MM.1S (cell line): ENCODE results near the gene AMELX.

Experiments
- CTCF ChIP-seq: fragments of 300-600 bp; sonication (generic); IDR thresholded peaks from 2 replicates; pipeline ENCODE4 v1.5.1; 2016; ENCODE audit warnings: antibody characterized with exemption, low read length, mixed read lengths
- EZH2 ChIP-seq: fragments of 300-600 bp; sonication (generic); optimal IDR thresholded peaks from 2 replicates; pipeline ENCODE3; 2017; ENCODE audit warnings: low read depth, mild to moderate bottlenecking, antibody characterized with exemption, low read length, mixed read lengths

- no peak for TF ChIP-seq CTCF
- TF ChIP-seq EZH2, result no peak
Observed at GRCh38 chrX:11309220-11309619, 16.0 kb downstream of the AMELX start.
